ENCODE data around the gene LVRN.
"Not testable (repeated sequence)": the region's sequence is repeated elsewhere in the genome, so short reads cannot be mapped to it uniquely, and the experiment has no call there.

The LVRN gene, protein sequence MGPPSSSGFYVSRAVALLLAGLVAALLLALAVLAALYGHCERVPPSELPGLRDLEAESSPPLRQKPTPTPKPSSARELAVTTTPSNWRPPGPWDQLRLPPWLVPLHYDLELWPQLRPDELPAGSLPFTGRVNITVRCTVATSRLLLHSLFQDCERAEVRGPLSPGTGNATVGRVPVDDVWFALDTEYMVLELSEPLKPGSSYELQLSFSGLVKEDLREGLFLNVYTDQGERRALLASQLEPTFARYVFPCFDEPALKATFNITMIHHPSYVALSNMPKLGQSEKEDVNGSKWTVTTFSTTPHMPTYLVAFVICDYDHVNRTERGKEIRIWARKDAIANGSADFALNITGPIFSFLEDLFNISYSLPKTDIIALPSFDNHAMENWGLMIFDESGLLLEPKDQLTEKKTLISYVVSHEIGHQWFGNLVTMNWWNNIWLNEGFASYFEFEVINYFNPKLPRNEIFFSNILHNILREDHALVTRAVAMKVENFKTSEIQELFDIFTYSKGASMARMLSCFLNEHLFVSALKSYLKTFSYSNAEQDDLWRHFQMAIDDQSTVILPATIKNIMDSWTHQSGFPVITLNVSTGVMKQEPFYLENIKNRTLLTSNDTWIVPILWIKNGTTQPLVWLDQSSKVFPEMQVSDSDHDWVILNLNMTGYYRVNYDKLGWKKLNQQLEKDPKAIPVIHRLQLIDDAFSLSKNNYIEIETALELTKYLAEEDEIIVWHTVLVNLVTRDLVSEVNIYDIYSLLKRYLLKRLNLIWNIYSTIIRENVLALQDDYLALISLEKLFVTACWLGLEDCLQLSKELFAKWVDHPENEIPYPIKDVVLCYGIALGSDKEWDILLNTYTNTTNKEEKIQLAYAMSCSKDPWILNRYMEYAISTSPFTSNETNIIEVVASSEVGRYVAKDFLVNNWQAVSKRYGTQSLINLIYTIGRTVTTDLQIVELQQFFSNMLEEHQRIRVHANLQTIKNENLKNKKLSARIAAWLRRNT

DNA sequence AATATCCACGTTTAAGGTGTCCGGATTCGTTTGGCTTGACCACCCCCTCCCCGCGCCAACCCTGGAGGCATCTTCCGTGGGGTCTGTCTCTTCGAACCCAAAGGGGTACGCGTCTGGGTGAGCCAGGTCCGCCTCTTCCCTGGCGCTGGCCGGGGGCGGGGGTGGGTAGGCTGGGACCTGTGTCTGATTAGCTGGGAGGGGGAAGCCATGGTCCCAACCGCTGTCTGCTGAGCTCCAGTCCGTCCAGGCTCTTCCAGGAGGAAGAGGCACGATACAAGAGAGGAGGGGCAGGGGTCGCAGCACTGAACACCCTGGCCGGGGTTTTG is at the start of gene LVRN:
Gene LVRN (plus strand): TSS at position 237 of the 326 bp plus-strand sequence. CDS start 143 bp downstream, outside the sequence.
- DNase-seq (ENCODE audit: low spot score): no peak
- TF ChIP-seq CTCF (IDR thresholded peaks at IDR 0.05; ENCODE audit: borderline replicate concordance, control extremely low read depth, extremely low read depth, insufficient read depth, missing control alignments): no peak
- in situ Hi-C loops (cut with MboI; ENCODE audit: low sequenced_read_pairs, unreplicated experiment): no loop called here

- in situ Hi-C loops (cut with MboI; ENCODE audit: low sequenced_read_pairs, unreplicated experiment); DNase-seq (ENCODE audit: low spot score): not testable (repeated sequence)
Measured at GRCh38 chr5:115913623-115914400, 48.5 kb upstream of the LVRN start.

- no peak for TF ChIP-seq CTCF (IDR thresholded peaks at IDR 0.05; ENCODE audit: borderline replicate concordance, control extremely low read depth, extremely low read depth, insufficient read depth, missing control alignments)
- DNase-seq (ENCODE audit: low spot score): no peak
- in situ Hi-C loops (cut with MboI; ENCODE audit: low sequenced_read_pairs, unreplicated experiment): no loop called here
Measured at GRCh38 chr5:115920171-115920725, 42.0 kb upstream of the LVRN start.

GRCh38 chr5:115928578-115929407 is 33.5 kb upstream of the LVRN start:
- DNase-seq (ENCODE audit: low spot score); in situ Hi-C loops (cut with MboI; ENCODE audit: low sequenced_read_pairs, unreplicated experiment): not testable (repeated sequence)

DNA sequence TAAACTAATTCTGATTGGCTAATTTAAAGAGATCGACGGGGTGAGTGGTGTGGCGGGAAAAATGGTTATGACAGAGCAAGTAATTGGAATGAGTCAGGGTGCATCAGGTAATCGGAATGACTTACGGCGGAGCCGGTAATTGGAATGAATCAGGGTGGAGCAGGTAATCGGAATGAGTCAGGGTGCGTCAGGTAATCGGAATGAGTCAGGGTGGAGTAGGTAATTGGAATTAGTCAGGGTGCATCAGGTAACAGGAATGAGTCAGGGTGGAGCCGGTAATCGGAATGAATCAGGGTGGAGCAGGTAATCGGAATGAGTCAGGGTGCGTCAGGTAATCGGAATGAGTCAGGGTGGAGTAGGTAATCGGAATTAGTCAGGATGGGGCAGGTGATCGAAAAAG is 32.1 kb upstream of the LVRN start:
- DNase-seq (ENCODE audit: low spot score); in situ Hi-C loops (cut with MboI; ENCODE audit: low sequenced_read_pairs, unreplicated experiment): not testable (repeated sequence)

GRCh38 chr5:115930630-115931337 is 31.5 kb upstream of the LVRN start:
- in situ Hi-C loops (cut with MboI; ENCODE audit: low sequenced_read_pairs, unreplicated experiment): no loop called here
- DNase-seq (ENCODE audit: low spot score): no peak
- TF ChIP-seq CTCF (IDR thresholded peaks at IDR 0.05; ENCODE audit: borderline replicate concordance, control extremely low read depth, extremely low read depth, insufficient read depth, missing control alignments): no peak

DNA sequence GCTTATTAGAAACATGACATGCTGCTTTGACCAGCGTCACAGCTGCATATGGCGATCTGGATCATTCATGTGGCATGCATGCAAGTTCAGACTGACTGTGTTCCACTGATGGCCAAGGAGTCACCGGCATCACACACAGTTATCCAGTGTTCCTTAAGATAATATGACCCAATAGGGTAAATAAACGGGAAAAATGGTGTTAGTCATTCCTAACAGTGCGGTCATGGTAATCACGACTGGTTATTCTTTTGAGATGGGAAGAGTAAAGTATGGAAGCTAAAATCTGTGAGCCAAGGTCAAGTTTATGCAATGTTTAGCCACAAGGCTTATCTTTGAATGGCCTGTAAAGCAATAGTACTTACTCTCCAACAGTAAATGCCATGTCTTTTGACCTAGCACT is 29.3 kb upstream of the LVRN start:
- DNase-seq (ENCODE audit: low spot score): no peak
- TF ChIP-seq CTCF (IDR thresholded peaks at IDR 0.05; ENCODE audit: borderline replicate concordance, control extremely low read depth, extremely low read depth, insufficient read depth, missing control alignments): no peak
- in situ Hi-C loops (cut with MboI; ENCODE audit: low sequenced_read_pairs, unreplicated experiment): no loop called here

All from GM13976 (cell line).